Prostate gland (tissue), 2 donors: Measurements from ENCODE around the gene RSPH10B2. TPM values are rescaled to one million over a fixed set of nuclear protein-coding genes. Genes with fewer than 3 reads are reported as not detected.
"Not testable (repeated sequence)": the region's sequence is repeated elsewhere in the genome, so short reads cannot be mapped to it uniquely, and the experiment has no call there.

ENCODE experiments used
- DNase-seq: peaks from one replicate; pipeline ENCODE4 v3.0.0-alpha.2; 2019; ENCODE audit warnings: low spot score
- H3K27ac ChIP-seq, 2 donors: fragments of 200-600 bp; sonication (generic); 2 replicates each; pipeline ENCODE4 v1.5.1; 2017 to 2019
- H3K27me3 ChIP-seq: fragments of 200-600 bp; sonication (generic); replicated peaks from 2 replicates; pipeline ENCODE4 v1.5.1; 2019; ENCODE audit not compliant: insufficient read depth
- H3K36me3 ChIP-seq, 2 donors: fragments of 200-600 bp; sonication (generic); 1 replicate in 1 of 2; 2 replicates in 1 of 2; pipeline versions ENCODE4 v1.5.1 to v1.8.1; 2017 to 2019
- H3K4me1 ChIP-seq: fragments of 200-600 bp; sonication (generic); replicated peaks from 2 replicates; pipeline ENCODE4 v1.5.1; 2019
- H3K4me3 ChIP-seq, 2 donors: fragments of 200-600 bp; sonication (generic); 2 replicates each; pipeline ENCODE4 v1.5.1; 2017 to 2019
- H3K9me3 ChIP-seq: fragments of 200-600 bp; sonication (generic); 2 replicates; pipeline ENCODE4 v1.5.1; 2017
- WGBS: methylation state at CpG from one replicate; pipeline ENCODE4 v1.1.5; 2018; 5-methylcytosine and 5-hydroxymethylcytosine counted together
- intact Hi-C: fragments of 100-400 bp; cut with DNase I; formaldehyde crosslinking; loops from one replicate; pipeline ENCODE4 v1.14.2; 2022
- total RNA-seq, 2 donors: library from RNA; depleted of rRNA; stranded (reverse); fragments of >200 nt; gene quantifications; one replicate each; pipeline ENCODE4 v1.1.0, GENCODE V29; 2016

The RSPH10B2 gene
- total RNA-seq, 2 donors from 2014 or later = 14.6 TPM; not detected in 1

GRCh38 chr7:6781581-6781980 is 27.7 kb downstream of the RSPH10B2 start:
- H3K27ac ChIP-seq, H3K4me1 ChIP-seq, H3K27me3 ChIP-seq, H3K4me3 ChIP-seq, H3K36me3 ChIP-seq, intact Hi-C loops, DNase-seq, H3K9me3 ChIP-seq: not testable (repeated sequence)
- WGBS = 81% methylated on average over 6 of the region's 6 CpGs

- H3K27ac ChIP-seq, H3K27me3 ChIP-seq, H3K4me3 ChIP-seq, H3K9me3 ChIP-seq, H3K36me3 ChIP-seq, H3K4me1 ChIP-seq, DNase-seq, intact Hi-C loops: not testable (repeated sequence)
- WGBS = no CpG with 5 or more reads among the region's 13 CpGs
Measured at GRCh38 chr7:6789353-6789752, 35.5 kb downstream of the RSPH10B2 start.

DNA sequence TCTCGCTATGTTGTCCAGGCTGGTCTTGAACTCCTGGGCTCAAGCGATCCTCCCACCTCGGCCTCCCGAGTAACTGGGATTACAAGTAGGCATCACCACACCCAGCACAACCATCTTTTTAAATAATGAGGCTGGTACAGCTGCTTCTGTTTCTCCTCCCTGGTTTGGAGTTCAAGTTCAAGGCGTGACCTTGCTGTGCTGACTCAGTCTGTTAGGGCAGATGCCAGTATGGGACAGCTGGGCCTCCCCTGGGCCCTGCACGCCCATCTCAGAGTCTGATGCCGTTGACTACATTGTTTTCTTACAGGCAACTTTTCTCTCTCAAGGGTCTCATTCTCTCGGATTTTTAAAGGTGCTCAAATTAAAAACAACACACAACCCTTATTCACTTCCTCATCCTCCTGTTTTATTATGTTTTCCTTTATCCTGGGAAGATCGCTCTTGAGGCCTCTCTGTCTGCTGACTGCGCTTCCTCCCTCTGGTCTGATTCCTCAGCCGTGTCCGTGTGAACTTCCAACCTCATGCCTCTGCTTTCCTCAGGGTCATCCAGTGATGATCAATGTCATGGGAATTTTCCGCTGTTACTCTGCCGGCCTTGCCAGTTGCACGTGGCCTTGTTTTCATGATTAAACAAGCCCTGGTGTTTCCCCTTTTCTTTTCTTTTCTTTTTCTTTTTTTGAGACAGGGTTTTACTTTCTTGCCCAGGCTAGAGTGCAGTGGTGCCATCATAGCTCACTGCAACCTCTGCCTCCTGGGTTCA is 38.4 kb downstream of the RSPH10B2 start:
- H3K27ac ChIP-seq, H3K27me3 ChIP-seq, H3K36me3 ChIP-seq, H3K4me3 ChIP-seq, H3K9me3 ChIP-seq, H3K4me1 ChIP-seq, intact Hi-C loops, DNase-seq: not testable (repeated sequence)
- 74% methylated on average over 7 of the region's 15 CpGs for WGBS

- H3K27ac ChIP-seq, H3K4me3 ChIP-seq, H3K9me3 ChIP-seq, intact Hi-C loops, H3K4me1 ChIP-seq, DNase-seq, H3K27me3 ChIP-seq, H3K36me3 ChIP-seq: not testable (repeated sequence)
- WGBS = 78% methylated on average over 5 of the region's 11 CpGs
Measured at GRCh38 chr7:6794276-6794675, 40.4 kb downstream of the RSPH10B2 start.

DNA sequence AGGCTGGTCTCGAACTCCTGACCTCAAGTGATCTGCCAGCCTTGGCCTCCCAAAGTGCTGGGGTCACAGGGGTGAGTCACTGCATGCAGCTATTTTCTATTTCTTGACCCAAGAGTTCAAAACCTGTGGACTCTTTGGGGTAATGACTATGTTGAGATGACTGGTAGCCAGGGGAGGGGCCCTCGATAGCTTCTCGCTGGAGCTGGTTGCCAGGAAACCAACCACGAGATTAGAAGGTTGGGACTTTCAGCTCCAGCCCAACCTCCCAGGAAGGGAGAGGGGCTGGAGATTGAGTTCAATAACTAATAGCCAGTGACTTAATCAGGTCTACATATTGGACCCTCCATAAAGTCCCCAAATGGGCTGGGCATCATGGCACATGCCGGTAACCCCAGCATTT is 43.3 kb downstream of the RSPH10B2 start:
- DNase-seq, H3K36me3 ChIP-seq, H3K27ac ChIP-seq, H3K9me3 ChIP-seq, H3K4me1 ChIP-seq, H3K27me3 ChIP-seq, intact Hi-C loops, H3K4me3 ChIP-seq: not testable (repeated sequence)
- 90% methylated on average over 5 of the region's 5 CpGs for WGBS

DNA sequence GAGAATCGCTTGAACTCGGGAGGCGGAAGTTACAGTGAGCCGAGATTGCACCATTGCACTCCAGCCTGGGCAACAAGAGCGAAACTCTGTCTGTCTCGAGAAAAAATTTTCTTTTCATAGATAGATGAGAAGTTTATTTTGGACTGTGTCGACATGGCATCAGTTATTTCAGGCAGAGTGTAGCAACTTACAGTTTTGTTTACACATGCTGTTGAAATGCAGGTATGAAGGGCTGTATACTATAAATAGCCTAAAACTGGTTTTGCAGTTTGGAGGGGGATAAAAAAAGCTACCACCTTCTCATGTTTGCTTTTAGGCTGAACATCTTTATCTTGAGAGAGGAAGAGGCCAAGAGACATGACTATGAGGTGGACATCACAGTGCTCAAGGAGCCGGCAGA is 44.1 kb downstream of the RSPH10B2 start:
- H3K27ac ChIP-seq, H3K4me3 ChIP-seq, DNase-seq, H3K9me3 ChIP-seq, intact Hi-C loops, H3K27me3 ChIP-seq, H3K4me1 ChIP-seq, H3K36me3 ChIP-seq: not testable (repeated sequence)
- no CpG with 5 or more reads among the region's 8 CpGs for WGBS

DNA sequence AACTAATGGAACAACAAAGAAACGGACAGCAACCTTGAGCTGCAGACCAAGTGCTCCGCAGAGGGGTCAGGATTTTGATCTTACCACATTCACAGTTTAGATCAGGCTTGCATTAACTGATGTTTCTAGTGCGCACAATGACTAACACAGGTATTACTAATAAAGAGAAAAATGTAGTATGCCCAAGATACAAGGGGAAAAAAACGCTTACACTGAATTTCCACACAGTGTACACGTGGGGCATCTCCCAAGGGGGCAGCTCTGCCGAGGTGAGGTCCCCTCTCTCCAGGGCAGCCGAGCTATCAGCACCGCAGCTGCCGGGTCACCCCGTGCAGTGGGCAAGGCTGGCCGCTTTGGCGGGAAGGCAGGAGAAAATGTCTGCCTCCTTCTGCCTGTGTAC is 46.0 kb downstream of the RSPH10B2 start:
- intact Hi-C loops, H3K27ac ChIP-seq, H3K9me3 ChIP-seq, DNase-seq, H3K4me1 ChIP-seq, H3K4me3 ChIP-seq, H3K36me3 ChIP-seq, H3K27me3 ChIP-seq: not testable (repeated sequence)
- WGBS = no CpG with 5 or more reads among the region's 12 CpGs

DNA sequence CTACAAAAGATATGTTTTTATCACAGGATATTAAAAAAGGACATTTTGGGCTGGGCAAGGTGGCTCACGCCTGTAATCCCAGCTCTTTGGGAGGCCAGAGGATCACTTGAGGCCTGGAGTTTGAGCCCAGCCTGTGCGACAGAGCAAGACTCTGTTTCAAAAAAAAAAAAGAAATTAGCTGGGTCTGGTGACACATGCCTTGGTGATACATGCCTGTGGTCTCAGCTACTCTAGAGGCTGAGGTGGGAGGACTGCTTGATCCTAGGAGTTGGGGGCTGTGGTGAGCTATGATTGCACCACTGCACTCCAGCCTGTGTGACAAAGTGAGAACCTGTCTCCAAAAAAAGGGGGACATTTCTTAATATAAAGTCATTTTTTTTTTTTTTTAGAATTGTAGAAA is 46.4 kb downstream of the RSPH10B2 start:
- H3K9me3 ChIP-seq, H3K36me3 ChIP-seq, H3K4me1 ChIP-seq, intact Hi-C loops, DNase-seq, H3K27ac ChIP-seq, H3K27me3 ChIP-seq, H3K4me3 ChIP-seq: not testable (repeated sequence)
- WGBS = 100% methylated on average over 2 of the region's 2 CpGs

- H3K4me3 ChIP-seq, H3K27ac ChIP-seq, H3K4me1 ChIP-seq, H3K36me3 ChIP-seq, DNase-seq, intact Hi-C loops, H3K9me3 ChIP-seq, H3K27me3 ChIP-seq: not testable (repeated sequence)
- WGBS = 82% methylated on average over 4 of the region's 4 CpGs
Measured at GRCh38 chr7:6807393-6807918, 53.6 kb downstream of the RSPH10B2 start.

DNA sequence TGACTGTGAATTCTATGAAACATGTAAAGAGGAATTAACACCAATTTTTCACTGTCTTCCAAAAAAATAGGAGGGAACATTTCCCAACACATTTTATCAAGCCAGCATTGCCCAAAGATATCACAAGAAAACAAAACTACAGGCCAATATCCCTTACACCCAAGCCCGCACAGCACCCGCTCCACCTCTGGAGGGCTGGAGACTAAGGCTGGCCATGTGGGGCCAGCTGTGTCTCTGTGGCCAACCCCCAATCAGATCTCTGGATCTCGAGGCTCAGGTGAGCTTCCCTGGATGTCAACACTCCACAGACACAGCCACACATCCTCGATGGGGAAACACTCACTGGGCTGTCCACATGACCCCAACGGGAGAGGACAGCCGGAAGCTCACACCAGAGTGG is 54.1 kb downstream of the RSPH10B2 start:
- H3K4me3 ChIP-seq, DNase-seq, H3K9me3 ChIP-seq, H3K27me3 ChIP-seq, H3K27ac ChIP-seq, intact Hi-C loops, H3K36me3 ChIP-seq, H3K4me1 ChIP-seq: not testable (repeated sequence)
- 80% methylated on average over 2 of the region's 6 CpGs for WGBS

DNA sequence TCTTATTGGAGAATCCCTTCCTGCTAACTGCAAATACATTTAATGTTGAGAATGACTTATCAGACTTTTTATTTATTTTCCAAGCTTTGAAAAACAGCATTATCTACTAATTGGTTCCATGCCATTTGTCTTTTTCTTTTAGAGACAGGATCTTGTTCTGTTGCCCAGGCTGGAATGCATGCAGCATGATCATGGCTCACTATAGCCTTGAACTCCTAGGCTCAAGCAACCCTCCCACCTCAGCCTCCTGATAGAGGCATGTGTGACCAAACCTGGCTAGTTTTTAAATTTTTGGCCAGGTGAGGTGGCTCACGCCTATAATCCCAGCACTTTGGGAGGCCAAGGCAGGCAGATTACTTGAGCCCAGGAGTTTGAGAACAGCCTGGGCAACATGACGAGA is 59.1 kb downstream of the RSPH10B2 start:
- H3K36me3 ChIP-seq, DNase-seq: not testable (repeated sequence)
- WGBS = 100% methylated on average over 2 of the region's 2 CpGs

DNA sequence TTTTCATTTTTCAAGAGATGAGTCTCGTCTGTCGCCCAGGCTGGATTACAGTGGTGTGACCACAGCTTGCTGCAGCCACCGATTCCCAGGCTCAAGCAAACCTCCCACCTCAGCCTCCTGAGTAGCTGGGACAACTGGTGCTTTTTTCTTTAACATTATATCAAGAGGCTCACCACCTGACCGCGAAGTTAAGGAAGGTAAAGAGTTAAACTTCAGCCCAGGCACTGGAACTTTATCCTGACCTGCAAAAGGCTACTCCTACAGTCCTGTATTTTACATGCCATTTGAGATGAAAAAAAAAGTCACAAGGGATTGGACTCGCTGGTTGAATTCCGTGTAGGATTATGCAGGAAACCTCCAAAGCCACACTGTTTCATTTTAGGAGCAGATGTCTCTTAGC is 61.6 kb downstream of the RSPH10B2 start:
- DNase-seq, H3K27me3 ChIP-seq, H3K4me1 ChIP-seq, H3K36me3 ChIP-seq, H3K9me3 ChIP-seq, H3K27ac ChIP-seq, H3K4me3 ChIP-seq, intact Hi-C loops: not testable (repeated sequence)
- WGBS = 92% methylated on average over 7 of the region's 7 CpGs

More for the DNA sequence above, 59.1 kb downstream of the RSPH10B2 start:
- H3K27me3 ChIP-seq, intact Hi-C loops, H3K9me3 ChIP-seq, H3K4me1 ChIP-seq, H3K27ac ChIP-seq, H3K4me3 ChIP-seq: not testable (repeated sequence)

DNA sequence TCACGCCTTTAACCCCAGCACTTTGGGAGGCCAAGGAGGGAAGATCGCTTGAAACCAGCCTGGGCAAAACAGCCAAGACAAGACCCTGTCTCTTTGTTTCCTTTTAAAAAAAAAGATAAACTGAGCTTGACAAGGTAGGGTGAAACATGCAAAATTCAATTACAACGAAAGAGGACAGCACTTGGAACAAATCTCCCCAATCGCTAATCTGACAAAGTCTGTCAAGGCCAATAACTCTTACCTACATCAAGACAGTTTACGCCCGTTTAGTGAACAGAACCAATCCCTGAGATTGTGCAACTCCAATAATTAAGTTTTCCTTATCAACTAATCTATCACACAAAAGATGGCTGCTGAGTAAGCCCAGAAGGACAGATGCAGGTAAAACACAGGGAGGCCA is 67.7 kb downstream of the RSPH10B2 start:
- 88% methylated on average over 6 of the region's 6 CpGs for WGBS
- H3K27me3 ChIP-seq, DNase-seq, H3K4me1 ChIP-seq, H3K4me3 ChIP-seq, H3K9me3 ChIP-seq, H3K27ac ChIP-seq, intact Hi-C loops, H3K36me3 ChIP-seq: not testable (repeated sequence)
